ENCODE measurements around the gene PTPRN2. TPM values are rescaled to one million over a fixed set of nuclear protein-coding genes. Genes with fewer than 3 reads are reported as not detected.

Gene PTPRN2
- total and polyA plus RNA-seq, 9 of the 15 experiments (the other 6 are each of a cell fraction or from before 2014, with no cell fraction given), result not detected

DNA sequence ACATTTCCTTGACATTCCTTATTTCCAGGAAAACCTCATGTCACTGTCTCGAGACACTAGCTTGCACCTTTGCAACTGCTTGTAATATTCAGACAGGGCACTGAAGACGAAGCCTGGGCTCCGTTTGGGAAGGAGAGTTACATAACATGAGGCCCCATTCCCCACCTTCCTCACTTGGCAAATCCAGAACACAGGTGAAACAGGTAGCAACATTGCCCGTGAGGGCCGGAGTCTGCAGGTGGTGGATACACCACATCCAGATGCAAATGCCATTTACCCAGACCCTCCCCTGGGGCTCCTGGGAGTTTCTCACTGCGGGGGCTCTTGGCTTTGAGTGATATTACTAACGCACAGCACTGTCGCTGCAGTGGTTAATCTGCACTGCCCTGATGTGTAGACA lies 491.0 kb downstream of the PTPRN2 start (continued):
- TF ChIP-seq BRF1 (IDR thresholded peaks at IDR 0.05; ENCODE audit: borderline replicate concordance, extremely low read depth, insufficient read length) (no peak), NFATC3 (IDR thresholded peaks at IDR 0.05) (no peak), ZNF668 (CRISPR knock-in tag; IDR thresholded peaks at IDR 0.05) (no peak)
- TF ChIP-seq, protein P1, sequence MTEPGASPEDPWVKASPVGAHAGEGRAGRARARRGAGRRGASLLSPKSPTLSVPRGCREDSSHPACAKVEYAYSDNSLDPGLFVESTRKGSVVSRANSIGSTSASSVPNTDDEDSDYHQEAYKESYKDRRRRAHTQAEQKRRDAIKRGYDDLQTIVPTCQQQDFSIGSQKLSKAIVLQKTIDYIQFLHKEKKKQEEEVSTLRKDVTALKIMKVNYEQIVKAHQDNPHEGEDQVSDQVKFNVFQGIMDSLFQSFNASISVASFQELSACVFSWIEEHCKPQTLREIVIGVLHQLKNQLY (CRISPR knock-in tag; conservative IDR thresholded peaks at IDR 0.05), result no peak
- TF ChIP-seq, protein P2, sequence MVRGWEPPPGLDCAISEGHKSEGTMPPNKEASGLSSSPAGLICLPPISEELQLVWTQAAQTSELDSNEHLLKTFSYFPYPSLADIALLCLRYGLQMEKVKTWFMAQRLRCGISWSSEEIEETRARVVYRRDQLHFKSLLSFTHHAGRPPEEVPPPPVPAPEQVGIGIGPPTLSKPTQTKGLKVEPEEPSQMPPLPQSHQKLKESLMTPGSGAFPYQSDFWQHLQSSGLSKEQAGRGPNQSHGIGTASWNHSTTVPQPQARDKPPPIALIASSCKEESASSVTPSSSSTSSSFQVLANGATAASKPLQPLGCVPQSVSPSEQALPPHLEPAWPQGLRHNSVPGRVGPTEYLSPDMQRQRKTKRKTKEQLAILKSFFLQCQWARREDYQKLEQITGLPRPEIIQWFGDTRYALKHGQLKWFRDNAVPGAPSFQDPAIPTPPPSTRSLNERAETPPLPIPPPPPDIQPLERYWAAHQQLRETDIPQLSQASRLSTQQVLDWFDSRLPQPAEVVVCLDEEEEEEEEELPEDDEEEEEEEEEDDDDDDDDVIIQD (CRISPR knock-in tag; IDR thresholded peaks at IDR 0.05), result no peak

DNA sequence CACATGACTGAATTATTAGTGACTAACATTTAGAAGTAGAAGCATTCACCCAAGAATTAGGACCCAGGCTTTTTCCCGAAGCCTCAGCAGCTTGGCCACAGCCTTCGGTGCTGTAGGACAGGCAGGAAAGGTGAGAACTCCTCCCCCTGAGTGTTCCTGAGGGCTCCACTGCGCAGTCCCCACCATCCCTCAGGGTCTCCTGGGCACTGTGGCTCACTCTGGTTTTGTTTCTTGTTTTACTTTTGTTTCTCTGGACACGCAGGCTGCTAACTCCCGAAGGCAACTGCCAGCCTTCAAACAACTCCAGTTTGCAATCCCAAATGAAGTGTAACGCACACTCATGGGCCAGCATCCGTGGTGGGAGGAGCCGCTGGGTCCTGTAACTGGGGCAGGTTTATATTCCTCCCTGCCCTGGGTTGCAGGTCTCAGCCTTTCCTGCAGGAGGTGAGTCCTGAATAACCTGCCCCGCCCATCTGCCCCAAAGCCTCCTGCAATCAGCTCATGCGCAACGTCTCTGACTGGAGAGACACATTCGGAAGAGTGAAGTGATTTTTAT lies 492.9 kb downstream of the PTPRN2 start:
- in situ Hi-C loops (cut with MboI), result no loop called here
- Histone ChIP-seq H3K9me1 (ENCODE audit: control insufficient read depth, insufficient read depth, low read length) (peaks cover 3% of the 10 kb centered on the region), H3K27me3 (ENCODE audit: control insufficient read depth in 2 of 2, insufficient read depth in 2 of 2, low read length in 2 of 2) (peaks cover 17 to 46% of the 10 kb centered on the region in 2 experiments; a peak in 4 of 5 replicates), H4K20me1 (replicated peaks; ENCODE audit: control insufficient read depth, insufficient read depth, low read length) (0 out of 2 replicates have a peak, but pooled peaks cover 4% of the 10 kb centered on the region), H3K4me3 (no peak overlapping the region), H3K4me1 (replicated peaks in 1 of 2; ENCODE audit: control insufficient read depth in 2 of 2, insufficient read depth in 2 of 2, low read length in 2 of 2) (peaks cover 0 to 8% of the 10 kb centered on the region in 2 experiments; a peak in 1 of 5 replicates), H3K4me2 (ENCODE audit: insufficient read depth, low read length) (no peak overlapping the region), H3K36me3 (ENCODE audit: control insufficient read depth, insufficient read depth, low read length) (no peaks in the 10 kb centered on the region), H3K79me2 (ENCODE audit: control insufficient read depth, insufficient read depth, low read length) (no peaks in the 10 kb centered on the region), H3K9ac (ENCODE audit: insufficient read depth in 1 of 2, low read depth in 2 of 2, low read length in 2 of 2) (no peak overlapping the region), H3K27ac (ENCODE audit: extremely low read depth, low read depth, low read length) (no peak overlapping the region), H2AFZ (ENCODE audit: low read depth, low read length) (no peak overlapping the region), H3K9me3 (replicated peaks; ENCODE audit: control insufficient read depth, insufficient read depth, low read depth, low read length) (no peaks in the 10 kb centered on the region)
- POLR2A ChIA-PET, result interaction anchor here (1.2 kb wide), 1 partner anchor 420 kb away, joined by 3 read pairs; no protein-coding TSS in a partner anchor
- CTCF ChIA-PET (ENCODE audit: low intra/inter-chr PET ratio), result no interaction called here
- 3% methylated on average over 12 of the region's 12 CpGs for WGBS (ENCODE audit: insufficient coverage, low coverage, missing lambda C conversion rate)
- intact Hi-C loops (cut with micrococcal nuclease), result no loop called here
- FAIRE-seq (no peak), ATAC-seq (peak; percentile 67), DNase-seq (ENCODE audit: extremely low read depth in 1 of 4, low spot score in 3 of 4) (no peak)
- BruUV-seq (replicated peaks), result no TSS peak
- TF ChIP-seq NRF1 (conservative IDR thresholded peaks at IDR 0.05 in 1 of 2, IDR thresholded peaks at IDR 0.05 in 1 of 2), result 0 out of 4 replicates have a peak, but pooled peaks have one; percentile 27
- TF ChIP-seq, protein P3, sequence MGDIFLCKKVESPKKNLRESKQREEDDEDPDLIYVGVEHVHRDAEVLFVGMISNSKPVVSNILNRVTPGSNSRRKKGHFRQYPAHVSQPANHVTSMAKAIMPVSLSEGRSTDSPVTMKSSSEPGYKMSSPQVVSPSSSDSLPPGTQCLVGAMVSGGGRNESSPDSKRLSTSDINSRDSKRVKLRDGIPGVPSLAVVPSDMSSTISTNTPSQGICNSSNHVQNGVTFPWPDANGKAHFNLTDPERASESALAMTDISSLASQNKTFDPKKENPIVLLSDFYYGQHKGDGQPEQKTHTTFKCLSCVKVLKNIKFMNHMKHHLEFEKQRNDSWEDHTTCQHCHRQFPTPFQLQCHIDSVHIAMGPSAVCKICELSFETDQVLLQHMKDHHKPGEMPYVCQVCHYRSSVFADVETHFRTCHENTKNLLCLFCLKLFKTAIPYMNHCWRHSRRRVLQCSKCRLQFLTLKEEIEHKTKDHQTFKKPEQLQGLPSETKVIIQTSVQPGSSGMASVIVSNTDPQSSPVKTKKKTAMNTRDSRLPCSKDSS (IDR thresholded peaks at IDR 0.05; ENCODE audit: low read depth, partially characterized antibody), result no peak
